SK-N-SH treated with all-trans-retinoic acid at 6 μM for 48 hours (cell line): ENCODE results near the gene PLD1.

ENCODE experiments used
- ATAC-seq: fragments of 200-7000 bp; cut with Tn5 transposase; 3 replicates; pipeline ENCODE4 v1.9.1; 2020; ENCODE audit warnings: mild to moderate bottlenecking, moderate library complexity
- ARNTL ChIP-seq: fragments of 450-650 bp; formaldehyde crosslinking; IDR thresholded peaks from 2 replicates; pipeline ENCODE4 v1.5.0; 2020; ENCODE audit warnings: low read depth, mild to moderate bottlenecking, moderate library complexity, borderline replicate concordance
- BACH2 ChIP-seq: fragments of 250-450 bp; sonication (Bioruptor Pico); IDR thresholded peaks from 2 replicates; pipeline ENCODE4 v1.9.0; 2021; ENCODE audit warnings: mild to moderate bottlenecking, borderline replicate concordance
- CSDC2 ChIP-seq: fragments of 250-450 bp; sonication (Bioruptor Pico); IDR thresholded peaks from 2 replicates; pipeline ENCODE4 v1.5.0; 2020; ENCODE audit warnings: mild to moderate bottlenecking, moderate library complexity
- ESRRG ChIP-seq: fragments of 250-450 bp; sonication (Bioruptor Pico); IDR thresholded peaks from 2 replicates; pipeline ENCODE4 v1.6.1; 2021; ENCODE audit warnings: mild to moderate bottlenecking
- GLIS3 ChIP-seq: fragments of 250-450 bp; sonication (Bioruptor Pico); IDR thresholded peaks from 2 replicates; pipeline ENCODE4 v1.5.0; 2020; ENCODE audit warnings: mild to moderate bottlenecking, moderate library complexity
- ISL1 ChIP-seq: fragments of 250-450 bp; sonication (Bioruptor Pico); IDR thresholded peaks from 2 replicates; pipeline ENCODE4 v2.1.2; 2022; ENCODE audit warnings: mild to moderate bottlenecking, moderate library complexity
- OSR1 ChIP-seq: fragments of 250-450 bp; sonication (Bioruptor Pico); IDR thresholded peaks from 2 replicates; pipeline ENCODE4 v1.8.0; 2022; ENCODE audit warnings: moderate library complexity, mild to moderate bottlenecking, inconsistent platforms
- PPARA ChIP-seq: fragments of 250-450 bp; sonication (Bioruptor Pico); IDR thresholded peaks from 2 replicates; pipeline ENCODE4 v1.5.0; 2020; ENCODE audit warnings: mild to moderate bottlenecking, borderline replicate concordance
- RARB ChIP-seq: fragments of 250-450 bp; sonication (Bioruptor Pico); IDR thresholded peaks from 2 replicates; pipeline ENCODE4 v1.8.0; 2021; ENCODE audit warnings: mild to moderate bottlenecking, moderate library complexity
- SNAI2 ChIP-seq: fragments of 250-450 bp; sonication (Bioruptor Pico); IDR thresholded peaks from 2 replicates; pipeline ENCODE4 v1.5.0; 2020; ENCODE audit warnings: mild to moderate bottlenecking, moderate library complexity
- TCF4 ChIP-seq: fragments of 250-450 bp; sonication (Bioruptor Pico); IDR thresholded peaks from 2 replicates; pipeline ENCODE4 v1.8.0; 2021; ENCODE audit warnings: mild to moderate bottlenecking, moderate library complexity, borderline replicate concordance
- ZC3H10 ChIP-seq: fragments of 250-450 bp; sonication (Bioruptor Pico); IDR thresholded peaks from 2 replicates; pipeline ENCODE4 v1.5.1; 2021; ENCODE audit warnings: mild to moderate bottlenecking, moderate library complexity
- ZFP3 ChIP-seq: fragments of 250-450 bp; sonication (Bioruptor Pico); IDR thresholded peaks from 2 replicates; pipeline ENCODE4 v1.5.0; 2020; ENCODE audit warnings: mild to moderate bottlenecking, moderate library complexity
- ZFP30 ChIP-seq: fragments of 450-650 bp; formaldehyde crosslinking; IDR thresholded peaks from 2 replicates; pipeline ENCODE4 v1.5.0; 2022; ENCODE audit warnings: mild to moderate bottlenecking, moderate library complexity
- ZNF565 ChIP-seq: fragments of 450-650 bp; formaldehyde crosslinking; conservative IDR thresholded peaks from 2 replicates; pipeline ENCODE4 v1.5.0; 2020; ENCODE audit warnings: low read depth, mild to moderate bottlenecking, moderate library complexity
- ZNF70 ChIP-seq: fragments of 450-650 bp; formaldehyde crosslinking; IDR thresholded peaks from 2 replicates; pipeline ENCODE4 v1.5.0; 2020; ENCODE audit warnings: mild to moderate bottlenecking, moderate library complexity
- ZNF8 ChIP-seq: fragments of 450-650 bp; formaldehyde crosslinking; IDR thresholded peaks from 2 replicates; pipeline ENCODE4 v1.5.0; 2020; ENCODE audit warnings: mild to moderate bottlenecking, moderate library complexity
- TF ChIP-seq, protein P1 (sequence below): fragments of 250-450 bp; sonication (Bioruptor Pico); IDR thresholded peaks from 2 replicates; pipeline ENCODE4 v1.5.0; 2020; ENCODE audit warnings: mild to moderate bottlenecking, moderate library complexity
- TF ChIP-seq, protein P2 (sequence below): fragments of 250-450 bp; sonication (Bioruptor Pico); IDR thresholded peaks from 2 replicates; pipeline ENCODE4 v1.5.1; 2020; ENCODE audit warnings: low read depth, mild to moderate bottlenecking, moderate library complexity
- TF ChIP-seq, protein P3 (sequence below): fragments of 250-450 bp; sonication (Bioruptor Pico); IDR thresholded peaks from 2 replicates; pipeline ENCODE4 v1.8.0; 2020; ENCODE audit warnings: mild to moderate bottlenecking, moderate library complexity, borderline replicate concordance

Gene PLD1

DNA sequence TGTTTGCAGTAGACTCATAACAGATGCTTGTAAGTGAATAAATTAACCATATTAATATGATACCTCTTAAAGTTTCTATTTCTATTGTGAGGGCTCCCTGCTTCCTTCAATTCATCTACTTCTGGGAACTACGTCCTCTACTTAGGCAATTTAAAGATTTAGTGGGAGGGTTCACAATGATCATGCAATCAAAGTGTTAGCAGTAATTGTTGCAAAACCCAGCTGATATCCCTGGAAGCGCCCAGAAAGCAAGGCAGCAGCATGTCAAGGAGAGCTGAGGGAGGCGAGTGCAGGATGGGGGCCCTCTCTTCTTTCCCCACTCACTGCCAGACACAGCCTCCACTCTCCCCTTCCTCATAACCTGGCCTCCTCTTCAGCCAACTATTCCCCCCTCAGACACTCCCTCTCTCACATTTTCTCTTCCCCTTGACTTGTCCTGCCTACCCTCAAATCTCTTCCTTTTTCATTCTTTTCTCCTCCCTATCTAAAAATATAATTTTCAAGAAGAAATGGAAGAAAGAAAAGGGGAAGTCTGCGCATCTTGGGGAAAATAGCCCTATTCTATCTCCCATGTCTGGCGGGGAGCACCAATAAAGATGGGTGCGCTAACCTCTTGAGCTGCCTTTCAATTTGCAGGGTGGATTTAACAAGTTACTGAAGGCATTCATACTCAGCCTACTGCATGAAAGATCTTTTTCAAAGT, 39.5 kb upstream of the PLD1 start:
- ATAC-seq = no peak
- TF ChIP-seq ZFP3 (no peak), ZNF70 (CRISPR knock-in tag) (no peak), RARB (CRISPR knock-in tag) (no peak), SNAI2 (no peak)
- TF ChIP-seq, protein P1, sequence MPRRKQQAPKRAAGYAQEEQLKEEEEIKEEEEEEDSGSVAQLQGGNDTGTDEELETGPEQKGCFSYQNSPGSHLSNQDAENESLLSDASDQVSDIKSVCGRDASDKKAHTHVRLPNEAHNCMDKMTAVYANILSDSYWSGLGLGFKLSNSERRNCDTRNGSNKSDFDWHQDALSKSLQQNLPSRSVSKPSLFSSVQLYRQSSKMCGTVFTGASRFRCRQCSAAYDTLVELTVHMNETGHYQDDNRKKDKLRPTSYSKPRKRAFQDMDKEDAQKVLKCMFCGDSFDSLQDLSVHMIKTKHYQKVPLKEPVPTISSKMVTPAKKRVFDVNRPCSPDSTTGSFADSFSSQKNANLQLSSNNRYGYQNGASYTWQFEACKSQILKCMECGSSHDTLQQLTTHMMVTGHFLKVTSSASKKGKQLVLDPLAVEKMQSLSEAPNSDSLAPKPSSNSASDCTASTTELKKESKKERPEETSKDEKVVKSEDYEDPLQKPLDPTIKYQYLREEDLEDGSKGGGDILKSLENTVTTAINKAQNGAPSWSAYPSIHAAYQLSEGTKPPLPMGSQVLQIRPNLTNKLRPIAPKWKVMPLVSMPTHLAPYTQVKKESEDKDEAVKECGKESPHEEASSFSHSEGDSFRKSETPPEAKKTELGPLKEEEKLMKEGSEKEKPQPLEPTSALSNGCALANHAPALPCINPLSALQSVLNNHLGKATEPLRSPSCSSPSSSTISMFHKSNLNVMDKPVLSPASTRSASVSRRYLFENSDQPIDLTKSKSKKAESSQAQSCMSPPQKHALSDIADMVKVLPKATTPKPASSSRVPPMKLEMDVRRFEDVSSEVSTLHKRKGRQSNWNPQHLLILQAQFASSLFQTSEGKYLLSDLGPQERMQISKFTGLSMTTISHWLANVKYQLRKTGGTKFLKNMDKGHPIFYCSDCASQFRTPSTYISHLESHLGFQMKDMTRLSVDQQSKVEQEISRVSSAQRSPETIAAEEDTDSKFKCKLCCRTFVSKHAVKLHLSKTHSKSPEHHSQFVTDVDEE = no peak
- TF ChIP-seq, all 23 proteins: peak for 0

DNA sequence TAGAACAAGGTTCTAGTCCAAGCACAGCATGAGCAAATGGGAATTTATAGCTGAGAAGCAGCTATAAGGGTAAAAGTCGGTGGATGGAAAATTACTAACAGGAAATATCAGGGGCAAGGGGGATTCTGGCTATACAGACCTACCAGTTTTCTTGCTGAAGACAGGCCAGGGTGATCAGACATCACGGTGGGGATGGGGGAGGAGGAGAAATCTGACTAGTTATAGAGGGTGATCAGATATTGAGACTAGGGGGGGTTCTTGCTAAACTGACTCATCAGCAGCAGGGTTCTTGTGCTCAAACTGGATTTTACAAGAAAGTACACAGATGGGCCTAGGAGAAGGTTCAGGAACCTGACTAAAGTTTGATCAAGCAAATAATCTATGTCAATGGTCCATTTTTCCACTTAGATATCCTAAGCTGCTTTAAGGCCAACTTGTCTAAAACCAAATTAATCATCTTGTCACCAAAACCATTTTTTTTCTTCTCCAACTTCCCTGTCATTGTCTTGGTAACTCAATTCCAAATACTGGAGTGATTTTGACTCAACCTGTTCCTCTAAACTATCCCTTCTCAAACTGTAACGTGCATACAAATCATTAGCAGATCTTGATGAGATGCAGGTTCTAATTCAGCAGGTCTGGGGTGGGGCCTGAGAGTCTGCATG, 37.4 kb upstream of the PLD1 start:
- TF ChIP-seq ARNTL (CRISPR knock-in tag) = no peak
- TF ChIP-seq, protein P2, sequence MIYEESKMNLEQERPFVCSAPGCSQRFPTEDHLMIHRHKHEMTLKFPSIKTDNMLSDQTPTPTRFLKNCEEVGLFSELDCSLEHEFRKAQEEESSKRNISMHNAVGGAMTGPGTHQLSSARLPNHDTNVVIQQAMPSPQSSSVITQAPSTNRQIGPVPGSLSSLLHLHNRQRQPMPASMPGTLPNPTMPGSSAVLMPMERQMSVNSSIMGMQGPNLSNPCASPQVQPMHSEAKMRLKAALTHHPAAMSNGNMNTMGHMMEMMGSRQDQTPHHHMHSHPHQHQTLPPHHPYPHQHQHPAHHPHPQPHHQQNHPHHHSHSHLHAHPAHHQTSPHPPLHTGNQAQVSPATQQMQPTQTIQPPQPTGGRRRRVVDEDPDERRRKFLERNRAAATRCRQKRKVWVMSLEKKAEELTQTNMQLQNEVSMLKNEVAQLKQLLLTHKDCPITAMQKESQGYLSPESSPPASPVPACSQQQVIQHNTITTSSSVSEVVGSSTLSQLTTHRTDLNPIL (CRISPR knock-in tag) = no peak
- TF ChIP-seq, protein P3, sequence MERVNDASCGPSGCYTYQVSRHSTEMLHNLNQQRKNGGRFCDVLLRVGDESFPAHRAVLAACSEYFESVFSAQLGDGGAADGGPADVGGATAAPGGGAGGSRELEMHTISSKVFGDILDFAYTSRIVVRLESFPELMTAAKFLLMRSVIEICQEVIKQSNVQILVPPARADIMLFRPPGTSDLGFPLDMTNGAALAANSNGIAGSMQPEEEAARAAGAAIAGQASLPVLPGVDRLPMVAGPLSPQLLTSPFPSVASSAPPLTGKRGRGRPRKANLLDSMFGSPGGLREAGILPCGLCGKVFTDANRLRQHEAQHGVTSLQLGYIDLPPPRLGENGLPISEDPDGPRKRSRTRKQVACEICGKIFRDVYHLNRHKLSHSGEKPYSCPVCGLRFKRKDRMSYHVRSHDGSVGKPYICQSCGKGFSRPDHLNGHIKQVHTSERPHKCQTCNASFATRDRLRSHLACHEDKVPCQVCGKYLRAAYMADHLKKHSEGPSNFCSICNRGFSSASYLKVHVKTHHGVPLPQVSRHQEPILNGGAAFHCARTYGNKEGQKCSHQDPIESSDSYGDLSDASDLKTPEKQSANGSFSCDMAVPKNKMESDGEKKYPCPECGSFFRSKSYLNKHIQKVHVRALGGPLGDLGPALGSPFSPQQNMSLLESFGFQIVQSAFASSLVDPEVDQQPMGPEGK = no peak
- no peak for TF ChIP-seq CSDC2
- no peak for TF ChIP-seq ZFP30
- no peak for TF ChIP-seq ESRRG (CRISPR knock-in tag)
- TF ChIP-seq ZNF8 (CRISPR knock-in tag) = no peak
- TF ChIP-seq SNAI2 = no peak
- no peak for TF ChIP-seq ZNF70 (CRISPR knock-in tag)
- TF ChIP-seq BACH2 (CRISPR knock-in tag) = no peak
- TF ChIP-seq GLIS3 (CRISPR knock-in tag) = no peak
- no peak for TF ChIP-seq ZFP3
- no peak for TF ChIP-seq ISL1
- no peak for TF ChIP-seq OSR1 (CRISPR knock-in tag)
- TF ChIP-seq ZC3H10 (CRISPR knock-in tag) = no peak
- no peak for TF ChIP-seq ZNF565 (CRISPR knock-in tag)
- TF ChIP-seq TCF4 (CRISPR knock-in tag) = no peak
- no peak for TF ChIP-seq PPARA (CRISPR knock-in tag)
- no peak for ATAC-seq

DNA sequence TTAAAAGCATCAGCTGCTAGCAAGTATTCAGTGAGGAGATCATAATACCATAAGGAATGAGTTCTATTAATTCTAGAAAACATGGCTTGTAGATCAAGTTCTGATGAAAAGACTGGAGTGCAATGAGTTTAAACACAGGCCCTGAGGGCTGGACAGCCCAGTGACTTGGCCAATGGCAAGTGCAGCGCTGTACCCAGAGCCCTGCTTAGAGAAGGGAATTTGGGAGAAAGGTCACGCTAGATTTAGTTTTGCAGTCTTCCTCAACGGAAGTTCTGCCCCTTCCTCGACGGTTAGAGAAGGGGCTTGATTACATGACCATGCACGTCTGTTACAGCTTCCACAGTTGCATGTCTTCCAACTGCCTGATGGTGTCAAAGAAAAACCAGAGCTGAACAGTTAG, 36.9 kb upstream of the PLD1 start:
- no peak for ATAC-seq
- TF ChIP-seq, protein P1 = no peak
- TF ChIP-seq, protein P2 (CRISPR knock-in tag) = no peak
- TF ChIP-seq ZFP3 = no peak
- TF ChIP-seq ZNF8 (CRISPR knock-in tag) = no peak
- TF ChIP-seq, all 23 proteins: peak for 0
